GM19463 (cell line): ENCODE measurements around the gene PAK5.

ENCODE experiments used
- ATAC-seq: cut with Tn5 transposase; IDR thresholded peaks from one replicate; pipeline ENCODE4 v1.9.1; 2021; ENCODE audit warnings: mild to moderate bottlenecking, moderate library complexity; ENCODE audit not compliant: unreplicated experiment

Gene PAK5

GRCh38 chr20:9792674-9793073 is 46.2 kb downstream of the PAK5 start:
- no peak for ATAC-seq

GRCh38 chr20:9789131-9789530 is 49.7 kb downstream of the PAK5 start:
- ATAC-seq = no peak

GRCh38 chr20:9775176-9775575 is 63.7 kb downstream of the PAK5 start:
- ATAC-seq = no peak

- ATAC-seq = no peak
Measured at GRCh38 chr20:9769954-9770353, 68.9 kb downstream of the PAK5 start.

GRCh38 chr20:9761476-9761875 is 77.4 kb downstream of the PAK5 start:
- no peak for ATAC-seq

GRCh38 chr20:9759392-9759791 is 79.5 kb downstream of the PAK5 start:
- no peak for ATAC-seq

GRCh38 chr20:9758752-9759151 is 80.1 kb downstream of the PAK5 start:
- ATAC-seq = no peak

GRCh38 chr20:9756660-9757059 is 82.2 kb downstream of the PAK5 start:
- ATAC-seq = no peak

- no peak for ATAC-seq
Measured at GRCh38 chr20:9755301-9755700, 83.6 kb downstream of the PAK5 start.

GRCh38 chr20:9744551-9744950 is 94.3 kb downstream of the PAK5 start:
- no peak for ATAC-seq

- ATAC-seq = no peak
Measured at GRCh38 chr20:9743871-9744270, 95.0 kb downstream of the PAK5 start.

- ATAC-seq = no peak
Measured at GRCh38 chr20:9742821-9743220, 96.1 kb downstream of the PAK5 start.

GRCh38 chr20:9741996-9742395 is 96.9 kb downstream of the PAK5 start:
- no peak for ATAC-seq

- no peak for ATAC-seq
Measured at GRCh38 chr20:9740486-9740885, 98.4 kb downstream of the PAK5 start.

- no peak for ATAC-seq
Measured at GRCh38 chr20:9739991-9740390, 98.9 kb downstream of the PAK5 start.

- ATAC-seq = no peak
Measured at GRCh38 chr20:9736373-9736772, 102.5 kb downstream of the PAK5 start.

- ATAC-seq = no peak
Measured at GRCh38 chr20:9723501-9724202, 115.2 kb downstream of the PAK5 start.

GRCh38 chr20:9711872-9712271 is 127.0 kb downstream of the PAK5 start:
- no peak for ATAC-seq

- ATAC-seq = no peak
Measured at GRCh38 chr20:9710685-9711084, 128.2 kb downstream of the PAK5 start.

- ATAC-seq = no peak
Measured at GRCh38 chr20:9705722-9706476, 133.0 kb downstream of the PAK5 start.

- ATAC-seq = no peak
Measured at GRCh38 chr20:9699181-9699580, 139.7 kb downstream of the PAK5 start.

GRCh38 chr20:9689041-9689440 is 149.8 kb downstream of the PAK5 start:
- no peak for ATAC-seq

GRCh38 chr20:9686866-9687265 is 152.0 kb downstream of the PAK5 start:
- ATAC-seq = no peak
